SK-N-SH (cell line): Measurements from ENCODE around the gene METAP1. TPM values are rescaled to one million over a fixed set of nuclear protein-coding genes. Genes with fewer than 3 reads are reported as not detected.

Source experiments
- CTCF ChIA-PET: fragments of 300-600, 350-600 bp; formaldehyde crosslinking; extraction: SDS; loops from one replicate; lab custom pipeline; 2021; lab: Yijun Ruan, JAX
- POLR2A ChIA-PET: fragments of 350-600 bp; sonication (Branson Sonifier 250); formaldehyde crosslinking; extraction: SDS; loops from one replicate; lab custom pipeline; 2020; ENCODE audit warnings: antibody characterized with exemption, inconsistent platforms; lab: Yijun Ruan, JAX
- DNase-seq: peaks from one replicate; pipeline ENCODE4 v3.0.0; 2012
- H2AFZ ChIP-seq: fragments of 200-600 bp; sonication (generic); 2 replicates; pipeline ENCODE4 v1.8.1; 2016; ENCODE audit warnings: antibody characterized with exemption, mild to moderate bottlenecking, low read depth
- H3F3A ChIP-seq: fragments of 200-600 bp; sonication (generic); replicated peaks from 2 replicates; pipeline ENCODE3; 2016; ENCODE audit warnings: antibody characterized with exemption, mild to moderate bottlenecking; ENCODE audit not compliant: insufficient read depth
- H3K27ac ChIP-seq, 2 experiments: fragments of 200-500 bp in 1 of 2; fragments of 200-600 bp in 1 of 2; sonication (Bioruptor generic) in 1 of 2; sonication (generic), shearing (Covaris generic) in 1 of 2; 2 replicates each; pipeline versions ENCODE4 v1.5.1 to v1.6.1; 2014 to 2016; ENCODE audit warnings: low read depth in 2 of 2, inconsistent platforms in 1 of 2, low read length in 1 of 2, mild to moderate bottlenecking in 1 of 2, mixed read lengths in 1 of 2
- H3K27me3 ChIP-seq: fragments of 200-600 bp; sonication (generic), shearing (Covaris generic); 2 replicates; pipeline ENCODE4 v1.6.1; 2016; ENCODE audit warnings: mixed run types; ENCODE audit not compliant: insufficient read depth
- H3K36me3 ChIP-seq, 2 experiments: fragments of 200-500 bp in 1 of 2; fragments of 200-600 bp in 1 of 2; sonication (Bioruptor generic) in 1 of 2; sonication (generic) in 1 of 2; replicated peaks in 1 of 2; 2 replicates each; pipeline versions ENCODE3 to v1.5.1; 2014 to 2016; ENCODE audit warnings: low read length in 1 of 2, mild to moderate bottlenecking in 1 of 2; ENCODE audit not compliant: insufficient read depth in 2 of 2, control insufficient read depth in 1 of 2
- H3K4me1 ChIP-seq, 2 experiments: fragments of 200-500 bp in 1 of 2; fragments of 200-600 bp in 1 of 2; sonication (Bioruptor generic) in 1 of 2; sonication (generic), shearing (Covaris generic) in 1 of 2; 2 replicates each; pipeline versions ENCODE4 v1.5.1 to v1.6.1; 2014 to 2016; ENCODE audit warnings: low read depth in 1 of 2, low read length in 1 of 2, mixed run types in 1 of 2; ENCODE audit not compliant: insufficient read depth in 2 of 2, control insufficient read depth in 1 of 2
- H3K4me2 ChIP-seq: fragments of 200-600 bp; sonication (generic), shearing (Covaris generic); 2 replicates; pipeline ENCODE4 v1.6.1; 2017; ENCODE audit warnings: mixed run types
- H3K4me3 ChIP-seq, 2 experiments: fragments of 200-500 bp in 1 of 2; fragments of 200-600 bp in 1 of 2; sonication (Bioruptor generic) in 1 of 2; sonication (generic), shearing (Covaris generic) in 1 of 2; 2 replicates each; pipeline versions ENCODE4 v1.5.1 to v1.8.1; 2014 to 2016; ENCODE audit warnings: low read depth in 2 of 2, inconsistent platforms in 1 of 2, low read length in 1 of 2, mild to moderate bottlenecking in 1 of 2, mixed read lengths in 1 of 2, moderate library complexity in 1 of 2
- H3K79me2 ChIP-seq: fragments of 200-600 bp; sonication (generic); 2 replicates; pipeline ENCODE4 v1.8.1; 2017; ENCODE audit warnings: mild to moderate bottlenecking; ENCODE audit not compliant: insufficient read depth
- H3K9ac ChIP-seq: fragments of 200-600 bp; sonication (generic); 2 replicates; pipeline ENCODE4 v1.6.1; 2017; ENCODE audit warnings: mixed run types
- H3K9me2 ChIP-seq: fragments of 200-600 bp; sonication (generic); 2 replicates; pipeline ENCODE4 v1.6.1; 2017; ENCODE audit warnings: mixed run types
- H3K9me3 ChIP-seq: fragments of 200-600 bp; sonication (generic); 2 replicates; pipeline ENCODE4 v1.6.1; 2017; ENCODE audit warnings: mixed run types, mild to moderate bottlenecking, moderate library complexity
- H4K20me1 ChIP-seq: fragments of 200-600 bp; sonication (generic); 2 replicates; pipeline ENCODE4 v1.6.1; 2017; ENCODE audit warnings: mild to moderate bottlenecking, mixed run types; ENCODE audit not compliant: insufficient read depth
- CTCF ChIP-seq: fragments of 200-600 bp; sonication (generic); IDR thresholded peaks from 2 replicates; pipeline ENCODE4 v1.6.1; 2017; ENCODE audit warnings: antibody characterized with exemption, mild to moderate bottlenecking, moderate library complexity
- EP300 ChIP-seq, 2 experiments: IDR thresholded peaks; 2 replicates each; pipeline versions ENCODE4 v1.4.0 to v1.6.1; 2012; ENCODE audit warnings: borderline replicate concordance in 1 of 2, low read depth in 1 of 2, low read length in 1 of 2
- EZH2phosphoT487 ChIP-seq: fragments of 200-600 bp; sonication (generic); IDR thresholded peaks from 2 replicates; pipeline ENCODE4 v1.6.1; 2017; ENCODE audit warnings: low read depth, mixed run types, mild to moderate bottlenecking, antibody characterized with exemption, moderate library complexity, borderline replicate concordance
- FOXM1 ChIP-seq: IDR thresholded peaks from 2 replicates; pipeline ENCODE4 v1.4.0; 2012; ENCODE audit warnings: low read depth, mild to moderate bottlenecking
- MAX ChIP-seq: IDR thresholded peaks from 2 replicates; pipeline ENCODE4 v1.4.0; 2012; ENCODE audit warnings: low read depth
- NFIC ChIP-seq: IDR thresholded peaks from 2 replicates; pipeline ENCODE4 v1.4.0; 2012; ENCODE audit warnings: borderline replicate concordance
- PBX3 ChIP-seq: IDR thresholded peaks from 2 replicates; pipeline ENCODE4; 2012
- POLR2AphosphoS5 ChIP-seq: IDR thresholded peaks from 2 replicates; pipeline ENCODE4 v1.6.1; 2012; ENCODE audit warnings: low read depth, low read length
- RCOR1 ChIP-seq: fragments of 150-350 bp; IDR thresholded peaks from 2 replicates; pipeline ENCODE4 v1.6.1; 2017; ENCODE audit warnings: antibody characterized with exemption, low read length
- REST ChIP-seq: IDR thresholded peaks from 2 replicates; pipeline ENCODE4 v1.6.1; 2012; ENCODE audit warnings: mild to moderate bottlenecking, low read depth, low read length, moderate library complexity
- RFX5 ChIP-seq: IDR thresholded peaks from 2 replicates; pipeline ENCODE4 v1.6.1; 2012; ENCODE audit warnings: mild to moderate bottlenecking, improper control_type of control experiment, low read length
- RXRA ChIP-seq: IDR thresholded peaks from 2 replicates; pipeline ENCODE4 v1.4.0; 2012; ENCODE audit warnings: low read depth, mild to moderate bottlenecking, borderline replicate concordance
- SIN3A ChIP-seq: IDR thresholded peaks from 2 replicates; pipeline ENCODE4 v1.6.1; 2012; ENCODE audit warnings: low read depth, mild to moderate bottlenecking, low read length, moderate library complexity, borderline replicate concordance
- TAF1 ChIP-seq: IDR thresholded peaks from 2 replicates; pipeline ENCODE4 v1.6.1; 2012; ENCODE audit warnings: low read depth, mild to moderate bottlenecking, low read length, moderate library complexity, borderline replicate concordance
- TEAD4 ChIP-seq: IDR thresholded peaks from 2 replicates; pipeline ENCODE4 v1.4.0; 2012; ENCODE audit warnings: mild to moderate bottlenecking, borderline replicate concordance; ENCODE audit not compliant: insufficient read depth
- YY1 ChIP-seq: IDR thresholded peaks from 2 replicates; pipeline ENCODE4 v1.4.0; 2012; ENCODE audit warnings: low read depth, mild to moderate bottlenecking
- WGBS: methylation state at CpG from one replicate; pipeline ENCODE4 v1.1.6; 2017; ENCODE audit warnings: low lambda C conversion rate; 5-methylcytosine and 5-hydroxymethylcytosine counted together
- polyA plus RNA-seq, 3 experiments: library from polyadenylated mRNA; depleted of rRNA; stranded (reverse); fragments of >200 nt; gene quantifications; 2 replicates each; pipeline ENCODE4 v1.2.3, GENCODE V29; 2012

The METAP1 gene
- polyA plus RNA-seq, 1 of the 3 experiments (the other 2 are of a cell fraction), result 41.0 TPM

GRCh38 chr4:99090481-99091215, 95.1 kb downstream of the METAP1 start:
- no peak for DNase-seq
- CTCF ChIA-PET, result no interaction called here
- H3K9me3 ChIP-seq, result no peaks in the 10 kb centered on the region
- no peaks in the 10 kb centered on the region for H3K9me2 ChIP-seq
- POLR2A ChIA-PET, result no interaction called here
- peaks cover 11% of the 10 kb centered on the region for H3F3A ChIP-seq
- no peak overlapping the region; a peak in 1 of 4 replicates for H3K27ac ChIP-seq
- H3K4me3 ChIP-seq, result peak overlapping the region in 1 of 2 experiments; percentile 22; a peak in 1 of 4 replicates
- H3K79me2 ChIP-seq, result peaks cover 44% of the 10 kb centered on the region
- TF ChIP-seq RXRA (no peak), YY1 (no peak), EP300 (IDR thresholded peaks at IDR 0.05; ENCODE audit: borderline replicate concordance in 1 of 2, low read depth in 1 of 2, low read length in 1 of 2) (no peak), TAF1 (no peak), REST (no peak), SIN3A (no peak), EZH2phosphoT487 (no peak), PBX3 (no peak), MAX (no peak), NFIC (no peak), TEAD4 (no peak), CTCF (no peak), RCOR1 (no peak), POLR2AphosphoS5 (no peak), FOXM1 (no peak), RFX5 (no peak)
- WGBS, result 85% methylated on average over 2 of the region's 2 CpGs
- peaks cover 0 to under 1% of the 10 kb centered on the region in 2 experiments for H3K36me3 ChIP-seq
- no peaks in the 10 kb centered on the region for H3K27me3 ChIP-seq
- no peak overlapping the region; the same call in 1 of the 2 replicates for H2AFZ ChIP-seq
- H3K4me2 ChIP-seq, result peak overlapping the region; percentile 36; the same call in 1 of the 2 replicates
- peaks cover 6% of the 10 kb centered on the region for H4K20me1 ChIP-seq
- H3K4me1 ChIP-seq, result peaks cover 0 to 3% of the 10 kb centered on the region in 2 experiments; a peak in 2 of 4 replicates
- H3K9ac ChIP-seq, result no peak overlapping the region
